IMR-90 (cell line): ENCODE measurements around the gene RNPEPL1.

Experiments used
- BHLHE40 ChIP-seq: fragments of 150-350 bp; IDR thresholded peaks from 2 replicates; pipeline ENCODE4 v1.6.1; 2016; ENCODE audit warnings: mild to moderate bottlenecking, low read depth, low read length
- CEBPB ChIP-seq: IDR thresholded peaks from 2 replicates; pipeline ENCODE4 v1.6.1; 2012; ENCODE audit warnings: low read depth, low read length, improper control_type of control experiment
- MAFK ChIP-seq: IDR thresholded peaks from 2 replicates; pipeline ENCODE4 v1.6.1; 2012; ENCODE audit warnings: low read depth, low read length, improper control_type of control experiment
- MAZ ChIP-seq: IDR thresholded peaks from 2 replicates; pipeline ENCODE4 v1.6.1; 2012; ENCODE audit warnings: low read depth, mild to moderate bottlenecking, low read length, improper control_type of control experiment, moderate library complexity, borderline replicate concordance
- MXI1 ChIP-seq: IDR thresholded peaks from 2 replicates; pipeline ENCODE4 v1.6.1; 2012; ENCODE audit warnings: low read depth, mild to moderate bottlenecking, low read length, moderate library complexity, borderline replicate concordance
- NFE2L2 ChIP-seq: fragments of 150-350 bp; IDR thresholded peaks from 2 replicates; pipeline ENCODE4 v1.6.1; 2016; ENCODE audit warnings: low read depth, mild to moderate bottlenecking, low read length
- POLR2A ChIP-seq: IDR thresholded peaks from 2 replicates; pipeline ENCODE4 v1.6.1; 2012; ENCODE audit warnings: mild to moderate bottlenecking, low read depth, low read length
- RAD21 ChIP-seq: IDR thresholded peaks from 2 replicates; pipeline ENCODE4 v1.6.1; 2012; ENCODE audit warnings: low read length, improper control_type of control experiment
- RFX5 ChIP-seq: IDR thresholded peaks from 2 replicates; pipeline ENCODE4 v1.8.0; 2012; ENCODE audit warnings: low read depth, mild to moderate bottlenecking, low read length, moderate library complexity
- SMC3 ChIP-seq: fragments of 150-350 bp; IDR thresholded peaks from 2 replicates; pipeline ENCODE4 v1.6.1; 2016; ENCODE audit warnings: low read depth, mild to moderate bottlenecking, antibody characterized with exemption, low read length, moderate library complexity
- TF ChIP-seq, protein P1 (sequence below): conservative IDR thresholded peaks from 2 replicates; pipeline ENCODE4 v1.5.1; 2012; ENCODE audit warnings: mild to moderate bottlenecking, low read depth, low read length, improper control_type of control experiment
- TF ChIP-seq, protein P2 (sequence below): fragments of 150-350 bp; IDR thresholded peaks from 2 replicates; pipeline ENCODE4 v1.6.1; 2017; ENCODE audit warnings: mild to moderate bottlenecking, antibody characterized with exemption, low read length, low read depth

DNA sequence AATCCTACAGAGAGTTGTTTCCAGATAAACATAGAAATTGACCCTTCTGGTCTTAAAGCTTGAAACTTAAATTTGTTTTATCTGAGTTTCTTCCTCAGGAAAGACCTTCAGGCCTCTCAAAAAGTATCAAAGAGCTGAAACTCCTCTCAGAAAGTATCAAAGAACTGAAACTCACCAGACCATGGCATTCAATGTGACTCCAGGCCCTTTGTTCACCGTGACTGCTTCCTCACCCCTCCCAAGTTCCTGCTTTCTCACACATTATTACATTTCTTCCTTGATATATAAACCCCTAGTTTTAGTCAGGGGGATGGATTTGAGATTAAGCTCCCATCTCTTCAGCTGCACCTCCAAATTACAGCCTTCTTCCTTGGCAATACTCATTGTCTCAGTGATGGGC, 16.5 kb upstream of the RNPEPL1 start:
- TF ChIP-seq POLR2A (no peak), RFX5 (no peak), MAFK (no peak), MAZ (no peak), MXI1 (no peak), SMC3 (no peak), RAD21 (no peak), NFE2L2 (no peak), CEBPB (no peak), BHLHE40 (no peak)
- TF ChIP-seq, protein P1, sequence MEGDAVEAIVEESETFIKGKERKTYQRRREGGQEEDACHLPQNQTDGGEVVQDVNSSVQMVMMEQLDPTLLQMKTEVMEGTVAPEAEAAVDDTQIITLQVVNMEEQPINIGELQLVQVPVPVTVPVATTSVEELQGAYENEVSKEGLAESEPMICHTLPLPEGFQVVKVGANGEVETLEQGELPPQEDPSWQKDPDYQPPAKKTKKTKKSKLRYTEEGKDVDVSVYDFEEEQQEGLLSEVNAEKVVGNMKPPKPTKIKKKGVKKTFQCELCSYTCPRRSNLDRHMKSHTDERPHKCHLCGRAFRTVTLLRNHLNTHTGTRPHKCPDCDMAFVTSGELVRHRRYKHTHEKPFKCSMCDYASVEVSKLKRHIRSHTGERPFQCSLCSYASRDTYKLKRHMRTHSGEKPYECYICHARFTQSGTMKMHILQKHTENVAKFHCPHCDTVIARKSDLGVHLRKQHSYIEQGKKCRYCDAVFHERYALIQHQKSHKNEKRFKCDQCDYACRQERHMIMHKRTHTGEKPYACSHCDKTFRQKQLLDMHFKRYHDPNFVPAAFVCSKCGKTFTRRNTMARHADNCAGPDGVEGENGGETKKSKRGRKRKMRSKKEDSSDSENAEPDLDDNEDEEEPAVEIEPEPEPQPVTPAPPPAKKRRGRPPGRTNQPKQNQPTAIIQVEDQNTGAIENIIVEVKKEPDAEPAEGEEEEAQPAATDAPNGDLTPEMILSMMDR = no peak
- TF ChIP-seq, protein P2, sequence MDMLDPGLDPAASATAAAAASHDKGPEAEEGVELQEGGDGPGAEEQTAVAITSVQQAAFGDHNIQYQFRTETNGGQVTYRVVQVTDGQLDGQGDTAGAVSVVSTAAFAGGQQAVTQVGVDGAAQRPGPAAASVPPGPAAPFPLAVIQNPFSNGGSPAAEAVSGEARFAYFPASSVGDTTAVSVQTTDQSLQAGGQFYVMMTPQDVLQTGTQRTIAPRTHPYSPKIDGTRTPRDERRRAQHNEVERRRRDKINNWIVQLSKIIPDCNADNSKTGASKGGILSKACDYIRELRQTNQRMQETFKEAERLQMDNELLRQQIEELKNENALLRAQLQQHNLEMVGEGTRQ = no peak
